Anterior cingulate cortex (tissue), 58 donors: ENCODE measurements around the gene DNAJC7.
A peak's percentile ranks its signal among the peaks of the same experiment; 100 is the strongest.
"Not testable (repeated sequence)": the region's sequence is repeated elsewhere in the genome, so short reads cannot be mapped to it uniquely, and the experiment has no call there.

Experiments used
- DNase-seq, 58 donors: peaks; one replicate each; lab custom pipeline; 2025; lab: John Stamatoyannopoulos, UW

The DNAJC7 gene

DNA sequence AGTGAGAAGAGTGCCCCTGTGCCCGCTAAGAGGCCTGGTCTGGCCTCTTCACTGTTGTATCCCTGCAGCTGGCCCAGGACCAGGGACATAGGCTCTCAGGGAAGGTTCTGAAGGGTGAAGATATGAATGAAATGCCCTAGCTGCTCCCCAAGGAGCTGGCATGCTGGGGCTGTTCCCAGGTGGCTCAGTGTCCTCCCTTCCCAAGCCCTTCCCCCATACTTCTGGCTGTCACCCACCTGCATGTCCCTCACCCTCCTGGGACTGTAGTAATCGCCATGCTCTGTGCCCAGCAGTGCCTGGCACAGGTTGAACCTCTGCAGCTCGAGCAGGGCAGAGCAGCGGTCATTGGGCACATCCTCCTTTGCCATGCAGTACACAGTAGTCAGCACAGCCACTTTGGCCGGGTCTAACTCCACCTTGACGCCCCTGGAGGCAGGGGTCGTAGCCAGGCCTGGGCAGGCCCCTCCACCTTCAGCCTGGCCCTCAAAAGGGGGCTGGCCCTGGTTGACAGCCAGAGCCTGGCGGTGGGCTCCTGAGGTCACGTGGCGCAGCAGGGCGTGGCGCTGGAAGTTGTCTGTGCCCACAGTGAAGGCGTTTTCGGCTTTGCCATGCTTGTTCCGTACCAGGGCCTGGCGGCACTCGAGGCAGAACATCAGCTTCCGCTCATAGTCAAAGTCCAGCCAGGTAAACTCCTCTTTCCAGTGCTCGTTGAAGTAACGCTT is 25.5 kb upstream of the DNAJC7 start:
- no peak for DNase-seq

- DNase-seq = no peak
Measured at GRCh38 chr17:42041619-42042018, 24.4 kb upstream of the DNAJC7 start.

DNA sequence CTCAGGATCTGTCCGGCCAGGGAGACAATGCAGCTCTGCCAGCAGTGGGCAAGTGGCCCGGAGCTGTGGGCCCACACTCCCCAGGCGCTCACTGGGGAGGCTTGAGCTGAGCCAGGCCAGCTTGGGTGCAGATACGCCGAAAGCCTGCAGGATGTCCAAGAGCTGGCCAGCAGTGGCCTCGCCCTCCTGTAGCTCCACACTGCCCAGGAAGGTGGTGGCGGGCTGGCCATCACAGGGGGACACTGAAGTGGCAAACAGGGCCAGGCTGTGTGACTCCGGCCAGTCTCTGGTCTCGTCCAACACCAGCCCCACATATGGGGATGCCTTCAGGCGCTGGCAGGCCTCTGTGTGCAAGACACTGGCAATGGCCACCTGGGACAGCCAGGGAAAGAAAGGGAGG is 23.6 kb upstream of the DNAJC7 start:
- no peak for DNase-seq

- DNase-seq = no peak
Measured at GRCh38 chr17:42039794-42040763, 22.8 kb upstream of the DNAJC7 start.

DNA sequence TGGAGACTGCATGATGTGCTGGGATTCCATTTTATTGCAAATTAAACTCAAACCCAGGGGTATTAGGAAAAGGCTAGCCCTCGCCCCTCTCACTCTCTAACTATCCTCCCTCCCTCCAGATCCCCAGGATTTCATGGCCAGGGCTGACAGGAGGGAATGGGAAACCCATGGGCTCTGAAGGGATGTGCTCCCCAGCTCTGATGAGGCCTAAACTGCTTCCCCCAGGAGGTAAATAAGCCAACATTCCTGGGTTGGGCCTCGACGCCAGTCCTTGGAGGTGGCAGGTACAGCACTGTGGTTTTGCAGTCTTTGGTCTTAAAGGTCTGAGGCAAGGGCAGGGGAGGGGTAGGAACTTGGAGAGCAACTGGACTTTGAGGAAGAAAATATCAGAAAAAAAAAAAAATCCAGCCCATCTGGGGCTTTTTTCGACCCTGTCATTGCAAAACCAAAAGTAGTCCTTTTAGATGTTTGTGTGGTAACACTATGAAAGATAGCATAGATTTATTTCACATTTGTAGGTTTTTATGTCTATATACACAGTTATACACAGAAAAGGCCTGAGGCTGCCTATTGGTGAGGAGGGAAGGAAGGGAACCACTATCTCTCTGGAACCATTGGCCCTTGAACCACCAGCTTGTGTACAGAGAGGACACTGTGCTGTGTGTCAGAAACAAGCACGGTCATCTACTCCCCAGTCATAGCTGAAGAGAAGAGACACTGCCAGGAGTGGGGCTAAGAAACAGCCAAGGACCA is 21.2 kb upstream of the DNAJC7 start:
- DNase-seq = no peak

- no peak for DNase-seq
Measured at GRCh38 chr17:42034059-42034458, 16.8 kb upstream of the DNAJC7 start.

DNA sequence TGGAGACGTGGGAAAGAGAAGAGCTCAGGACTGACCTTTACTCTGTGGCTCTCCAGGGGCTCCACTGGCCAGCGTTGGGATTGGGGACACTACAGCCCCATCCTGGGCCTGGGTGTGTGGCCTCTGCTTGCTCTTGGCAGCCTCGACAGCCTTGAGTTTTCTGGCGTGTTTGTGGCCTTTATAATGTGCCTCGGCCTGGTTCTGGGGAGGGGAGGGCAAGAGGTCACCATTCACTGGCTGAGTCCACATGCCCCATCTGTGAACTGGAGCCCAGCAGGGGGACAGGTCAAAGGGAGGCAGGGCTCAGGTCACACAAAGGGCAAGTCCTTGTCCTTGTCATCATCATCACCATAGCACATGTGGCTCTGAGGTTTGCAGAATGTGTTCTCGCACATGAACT is 14.3 kb upstream of the DNAJC7 start:
- no peak for DNase-seq

- no peak for DNase-seq
Measured at GRCh38 chr17:42028791-42029127, 11.5 kb upstream of the DNAJC7 start.

GRCh38 chr17:42027961-42028790 is 10.9 kb upstream of the DNAJC7 start:
- no peak for DNase-seq

DNA sequence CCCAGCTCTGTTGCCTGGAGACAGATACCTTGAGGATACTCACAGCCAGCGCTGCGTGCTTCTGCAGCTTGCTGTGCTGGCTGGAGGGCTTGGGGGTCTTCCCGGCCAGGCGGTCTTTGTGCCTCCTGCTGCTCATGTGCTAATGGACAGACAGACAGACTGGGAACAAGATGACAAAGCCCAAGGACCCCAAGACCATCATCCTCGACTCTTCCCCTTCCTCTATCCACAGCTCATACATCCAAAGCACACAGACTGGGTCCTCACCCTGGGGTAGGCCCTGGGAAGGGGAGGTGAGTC is 10.3 kb upstream of the DNAJC7 start:
- DNase-seq = no peak

DNA sequence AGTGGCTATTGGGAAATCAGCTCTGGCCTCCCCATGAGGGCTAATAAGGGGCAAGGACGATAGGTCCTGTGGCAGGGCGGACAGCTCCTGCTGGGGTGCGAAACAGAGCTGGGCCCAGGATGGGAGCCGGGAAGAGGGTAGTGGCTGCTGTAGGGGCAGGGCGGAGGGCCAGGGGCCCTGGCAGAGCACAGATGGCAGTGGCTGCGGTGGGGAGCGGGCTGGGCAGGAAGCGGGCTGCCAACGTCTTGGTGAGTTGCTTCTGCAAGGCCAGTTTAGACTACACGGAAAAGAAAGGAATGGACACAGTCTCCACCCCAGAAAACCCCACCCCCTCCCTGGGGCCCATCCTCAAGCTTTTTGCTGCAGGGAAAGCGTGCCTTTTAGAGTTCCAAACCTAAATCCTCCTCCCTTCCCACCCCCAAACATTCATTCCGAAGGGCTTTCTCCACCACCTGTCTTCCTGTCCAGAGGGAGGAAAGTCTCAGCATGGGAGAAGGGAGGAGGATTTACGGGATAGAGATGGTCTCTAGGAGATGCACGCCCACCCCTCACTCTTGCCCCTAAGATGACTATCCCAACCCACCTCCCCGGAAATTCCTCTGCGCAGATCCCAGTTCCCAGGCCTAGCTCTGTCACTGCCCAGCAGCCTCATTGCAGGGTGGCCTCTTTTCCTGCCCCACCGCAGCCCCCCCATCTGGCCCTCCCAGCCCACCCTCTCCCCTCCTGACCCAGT is 9.8 kb upstream of the DNAJC7 start:
- no peak for DNase-seq

- DNase-seq = no peak
Measured at GRCh38 chr17:42025936-42026335, 8.7 kb upstream of the DNAJC7 start.

GRCh38 chr17:42025191-42025579 is 7.9 kb upstream of the DNAJC7 start:
- DNase-seq = no peak

GRCh38 chr17:42023524-42024349 is 6.5 kb upstream of the DNAJC7 start:
- peak in 5 of 58 donors; percentile 1 to 13 (median 12) for DNase-seq

- DNase-seq = not testable (repeated sequence)
Measured at GRCh38 chr17:42020845-42021244, 3.6 kb upstream of the DNAJC7 start.

- DNase-seq = peak; percentile 29 to 94 (median 87)
Measured at GRCh38 chr17:42019509-42020404, 2.5 kb upstream of the DNAJC7 start, which contains the start of gene NKIRAS2. Gene NKIRAS2, plus strand, starts transcription at chr17:42020090. Its CDS starts 1,488 bp downstream, at chr17:42021578.

- no peak for DNase-seq
Measured at GRCh38 chr17:42018988-42019387, 1.7 kb upstream of the DNAJC7 start.

DNA sequence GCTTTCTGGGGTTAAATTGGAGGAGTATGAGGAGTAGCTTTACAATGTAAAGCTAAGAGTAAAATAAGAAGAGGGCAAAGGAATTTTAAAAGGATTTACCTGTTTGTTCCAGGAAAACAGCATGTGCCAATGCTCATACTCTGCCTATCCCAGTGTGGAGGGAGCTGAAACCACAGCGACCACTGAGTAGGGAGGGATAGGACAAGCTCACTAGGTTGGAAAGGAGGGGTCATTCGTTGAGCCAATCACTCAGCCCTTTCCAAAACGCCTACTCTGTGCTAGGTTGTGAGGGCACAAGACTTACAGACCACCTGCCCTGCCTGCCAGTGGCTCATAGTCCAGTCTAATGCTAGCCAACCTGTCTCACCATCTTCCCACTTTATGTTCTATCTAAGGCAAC is 1.1 kb upstream of the DNAJC7 start:
- no peak for DNase-seq
